Activated T-cell treated with anti-CD3 and anti-CD28 coated beads, Interleukin-2, amount 50 U/mL, for 1 hour (primary cell): ENCODE results near the gene CATSPERZ.
A peak's percentile ranks its signal among the peaks of the same experiment; 100 is the strongest.
"Not testable (repeated sequence)": the region's sequence is repeated elsewhere in the genome, so short reads cannot be mapped to it uniquely, and the experiment has no call there.

ENCODE experiments used
- DNase-seq: peaks from one replicate; pipeline ENCODE4 v3.0.0-alpha.2; 2020

CATSPERZ gene

DNA sequence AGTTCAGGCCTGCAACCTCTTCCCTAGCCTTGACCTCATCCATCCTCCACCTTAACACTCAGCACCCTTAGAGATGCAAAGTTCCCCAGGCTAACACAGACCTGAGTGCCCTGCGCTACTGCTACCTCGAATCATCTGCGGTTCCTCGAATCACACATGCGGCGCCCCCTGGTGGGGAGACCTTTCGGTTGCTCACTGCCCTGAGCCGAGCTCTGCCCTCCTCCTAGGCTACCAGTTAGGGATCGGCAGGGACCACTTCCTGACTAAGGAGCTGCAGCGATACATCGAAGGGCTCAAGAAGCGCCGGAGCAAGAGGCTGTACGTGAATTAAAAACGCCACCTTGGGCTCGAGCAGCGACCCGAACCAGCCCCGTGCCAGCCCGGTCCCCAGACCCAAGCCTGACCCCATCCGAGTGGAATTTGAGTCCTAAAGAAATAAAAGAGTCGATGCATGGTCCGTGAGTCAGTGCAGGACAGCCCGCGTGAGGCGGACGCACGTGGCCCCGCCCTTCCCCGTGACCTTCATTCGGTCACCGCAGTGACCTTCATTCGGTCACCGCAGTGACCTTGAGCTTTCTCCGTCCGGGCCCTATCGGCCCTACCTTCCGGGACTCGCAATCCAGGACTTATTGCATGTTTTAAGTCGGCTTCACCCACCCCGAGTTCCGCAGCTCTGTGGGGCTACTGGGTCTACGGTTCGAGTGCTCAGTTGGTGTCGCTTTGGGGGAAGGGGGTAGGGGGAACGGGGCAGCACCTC, 4.3 kb downstream of the CATSPERZ start:
- peak; percentile 93 for DNase-seq

DNA sequence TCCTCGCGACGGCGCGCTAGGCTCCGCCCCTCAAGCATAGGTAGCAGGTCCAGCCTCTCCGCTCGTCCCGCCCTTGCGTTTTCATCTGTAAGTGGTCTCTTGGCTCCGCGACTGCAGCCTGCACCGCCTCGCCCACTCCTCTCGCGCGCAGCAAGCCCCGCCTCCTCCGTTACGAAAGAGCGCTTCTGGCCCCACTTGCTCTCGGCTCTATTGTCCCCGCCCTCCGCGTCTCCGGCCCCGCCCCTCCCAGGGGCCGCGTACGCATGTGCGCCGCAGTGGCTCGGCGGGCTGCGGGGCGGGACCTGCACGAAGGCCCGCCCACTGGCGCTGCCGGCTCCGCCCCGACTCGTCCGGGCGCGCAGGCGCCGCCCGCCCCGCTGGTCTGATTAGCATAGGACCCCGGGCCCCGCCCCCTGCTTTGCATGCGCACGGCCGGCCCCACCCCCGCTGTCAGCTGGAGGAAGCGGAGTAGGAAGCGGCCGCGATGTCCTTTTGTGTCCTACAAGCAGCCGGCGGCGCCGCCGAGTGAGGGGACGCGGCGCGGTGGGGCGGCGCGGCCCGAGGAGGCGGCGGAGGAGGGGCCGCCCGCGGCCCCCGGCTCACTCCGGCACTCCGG, 5.0 kb downstream of the CATSPERZ start, which contains the start of gene ESRRA:
Gene ESRRA, plus strand, starts transcription at position 450 of the 616 bp plus-strand sequence. CDS start 1,656 bp downstream, outside the sequence.
- DNase-seq = peak; percentile 100

DNA sequence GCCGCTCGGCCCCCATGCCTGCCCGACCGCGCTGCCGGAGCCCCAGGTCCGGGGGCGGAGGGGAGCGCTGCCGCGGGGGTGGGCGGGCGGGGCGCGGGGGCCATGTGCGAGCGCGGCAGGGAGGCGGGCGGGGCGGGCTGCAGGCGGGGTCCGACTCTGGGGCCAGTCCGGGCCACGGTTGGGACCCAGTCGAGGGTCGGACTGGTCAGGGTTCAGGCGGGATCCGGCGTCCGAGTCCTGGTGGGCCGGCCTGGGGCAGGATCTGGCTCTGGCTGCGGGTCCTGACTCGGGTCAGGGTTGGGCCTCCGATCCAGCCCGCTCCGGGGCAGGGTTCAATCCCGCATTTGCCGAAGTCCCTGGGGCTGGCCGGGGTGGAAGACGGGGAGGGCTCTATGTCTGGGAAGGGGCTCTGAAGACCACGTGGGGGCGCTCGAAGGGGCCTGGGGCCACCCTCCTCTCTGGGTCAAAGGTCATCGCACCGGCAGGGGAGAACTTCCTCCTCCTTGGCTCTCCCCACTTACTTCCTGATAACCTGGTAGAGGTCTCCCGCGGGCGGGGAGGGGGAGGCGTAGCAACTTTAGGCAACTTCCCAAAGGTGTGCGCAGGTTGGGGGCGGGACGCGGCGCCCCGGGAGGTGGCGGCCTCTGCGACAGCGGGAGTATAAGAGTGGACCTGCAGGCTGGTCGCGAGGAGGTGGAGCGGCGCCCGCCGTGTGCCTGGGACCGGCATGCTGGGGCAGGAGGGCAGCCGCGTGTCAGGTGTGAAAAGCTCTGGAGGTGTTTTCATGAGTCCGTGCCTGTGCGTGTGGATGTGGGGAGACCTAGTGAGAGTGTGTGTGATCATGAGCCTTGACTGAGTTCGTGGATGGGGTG, 5.8 kb downstream of the CATSPERZ start:
- DNase-seq = peak; percentile 72

DNA sequence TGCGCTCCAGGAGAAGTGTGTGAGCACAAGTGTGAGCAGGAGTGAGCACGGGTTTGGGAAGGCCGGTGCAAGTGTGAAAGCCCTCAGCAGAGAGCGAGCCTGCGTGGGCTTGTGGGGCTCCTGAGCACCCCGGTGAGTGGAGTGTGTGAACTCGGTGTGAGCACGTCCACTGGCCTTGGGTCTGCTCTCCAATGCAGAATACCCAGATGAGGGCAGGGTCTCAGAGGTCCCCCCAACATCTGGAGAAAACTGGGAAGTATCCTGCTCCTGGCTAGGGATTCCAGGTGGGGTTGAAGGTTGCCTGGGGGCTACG, 6.4 kb downstream of the CATSPERZ start:
- no peak for DNase-seq

DNA sequence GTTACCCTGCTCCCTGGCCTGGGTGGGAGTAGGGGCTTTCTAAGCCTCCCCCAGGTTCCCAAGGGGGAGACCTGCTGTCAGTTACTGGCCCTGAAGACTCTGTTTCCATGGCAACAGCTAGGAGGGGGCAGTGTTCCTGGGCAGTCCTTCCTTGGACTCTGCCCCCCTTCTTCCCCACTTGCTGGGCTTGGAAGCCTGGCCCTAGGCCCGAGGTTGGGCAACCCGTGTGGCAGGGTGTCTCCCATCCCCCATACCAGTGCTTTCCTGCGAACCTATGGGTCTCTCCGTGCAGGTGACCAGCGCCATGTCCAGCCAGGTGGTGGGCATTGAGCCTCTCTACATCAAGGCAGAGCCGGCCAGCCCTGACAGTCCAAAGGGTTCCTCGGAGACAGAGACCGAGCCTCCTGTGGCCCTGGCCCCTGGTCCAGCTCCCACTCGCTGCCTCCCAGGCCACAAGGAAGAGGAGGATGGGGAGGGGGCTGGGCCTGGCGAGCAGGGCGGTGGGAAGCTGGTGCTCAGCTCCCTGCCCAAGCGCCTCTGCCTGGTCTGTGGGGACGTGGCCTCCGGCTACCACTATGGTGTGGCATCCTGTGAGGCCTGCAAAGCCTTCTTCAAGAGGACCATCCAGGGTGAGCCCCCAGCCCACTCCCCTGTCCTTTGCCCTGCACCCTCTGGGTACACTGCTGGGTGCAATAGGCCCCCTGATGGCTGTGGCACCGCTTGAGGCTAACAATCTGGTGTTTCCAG, 6.9 kb downstream of the CATSPERZ start:
- no peak for DNase-seq

DNA sequence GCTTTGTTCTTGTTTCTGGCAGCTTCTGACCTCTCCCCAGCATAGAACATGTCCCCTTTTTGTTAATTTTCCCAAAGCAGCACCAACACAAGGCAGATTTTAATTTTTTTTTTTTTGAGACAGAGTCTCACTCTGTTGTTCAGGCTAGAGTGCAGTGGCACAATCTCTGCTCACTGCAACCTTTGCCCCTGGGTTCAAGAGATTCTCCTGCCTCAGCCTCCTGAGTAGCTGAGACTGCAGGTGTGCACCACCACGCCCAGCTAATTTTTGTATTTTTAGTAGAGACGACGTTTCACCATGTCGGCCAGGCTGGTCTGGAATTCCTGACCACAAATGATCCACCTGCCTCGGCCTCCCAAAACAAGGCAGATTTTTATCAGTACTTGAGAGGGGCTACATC, 7.6 kb downstream of the CATSPERZ start:
- not testable (repeated sequence) for DNase-seq

DNA sequence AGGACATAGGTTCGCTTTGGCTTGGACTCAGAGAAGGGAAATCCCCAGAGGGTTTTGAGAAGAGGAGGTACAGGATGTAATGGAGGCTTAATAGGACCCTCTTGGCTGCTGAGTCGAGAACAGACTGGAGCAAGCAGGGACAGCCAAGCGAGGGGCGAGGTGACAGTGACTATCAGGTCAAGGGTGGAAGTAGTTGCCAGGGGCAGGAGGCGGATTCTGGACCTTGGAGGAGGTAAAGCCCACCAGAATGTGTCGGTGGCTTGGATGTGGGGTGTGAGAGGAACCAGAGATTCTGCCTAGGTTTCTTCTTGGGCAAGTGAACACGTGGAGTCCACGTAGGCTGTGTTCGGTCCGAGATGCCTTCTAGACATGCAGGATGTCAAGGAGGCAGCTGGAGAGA, 12.8 kb downstream of the CATSPERZ start:
- DNase-seq = no peak

DNA sequence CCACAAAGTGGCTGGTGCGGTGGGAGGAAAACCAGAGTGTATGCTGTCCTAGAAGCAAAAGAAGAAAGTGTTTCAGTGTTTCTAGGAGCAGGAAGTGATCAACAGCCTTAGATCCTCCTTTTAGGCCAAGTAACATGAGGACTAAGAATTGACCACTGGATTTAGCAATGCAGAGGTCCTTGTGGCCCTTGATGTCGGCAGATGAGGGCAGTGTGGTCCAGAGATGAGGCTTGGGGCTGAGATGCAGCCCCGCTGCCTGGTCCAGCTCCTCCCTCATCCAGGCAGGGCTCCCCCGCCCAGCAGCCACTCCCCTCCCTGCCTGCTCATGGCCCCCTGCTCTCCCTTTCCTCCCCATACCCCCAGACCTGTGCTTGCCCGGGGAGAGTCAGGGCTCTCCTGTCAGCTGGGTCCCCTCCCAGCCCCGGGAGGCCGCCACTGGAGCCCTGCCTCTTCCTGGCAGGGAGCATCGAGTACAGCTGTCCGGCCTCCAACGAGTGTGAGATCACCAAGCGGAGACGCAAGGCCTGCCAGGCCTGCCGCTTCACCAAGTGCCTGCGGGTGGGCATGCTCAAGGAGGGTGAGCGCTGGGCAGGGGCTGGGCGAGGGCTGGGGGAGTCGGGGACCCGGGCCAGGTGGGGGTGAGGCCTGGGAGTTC, 13.5 kb downstream of the CATSPERZ start:
- no peak for DNase-seq

DNA sequence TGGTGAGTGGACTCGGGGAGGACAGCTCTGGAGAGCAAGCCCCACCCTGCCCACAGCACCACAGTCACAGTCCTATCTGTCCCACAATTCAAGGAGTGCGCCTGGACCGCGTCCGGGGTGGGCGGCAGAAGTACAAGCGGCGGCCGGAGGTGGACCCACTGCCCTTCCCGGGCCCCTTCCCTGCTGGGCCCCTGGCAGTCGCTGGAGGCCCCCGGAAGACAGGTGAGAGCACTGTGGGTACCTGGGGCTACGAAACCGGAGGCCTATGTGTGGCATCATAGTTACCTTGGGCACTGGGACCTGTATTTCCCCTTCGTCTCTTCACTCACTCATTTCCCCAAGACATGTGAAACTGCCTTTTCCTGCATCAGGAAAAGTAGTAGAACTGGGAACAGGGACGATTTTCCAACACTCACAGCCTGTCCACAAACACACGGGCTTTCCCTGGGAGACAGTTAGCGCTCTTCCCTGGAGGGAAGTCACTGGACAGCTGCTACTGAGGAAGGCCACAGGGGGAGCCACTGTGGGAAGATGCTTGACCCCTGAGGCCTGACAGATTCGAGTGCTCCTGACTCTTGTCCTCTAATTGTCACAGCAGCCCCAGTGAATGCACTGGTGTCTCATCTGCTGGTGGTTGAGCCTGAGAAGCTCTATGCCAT, 14.1 kb downstream of the CATSPERZ start:
- DNase-seq = no peak

DNA sequence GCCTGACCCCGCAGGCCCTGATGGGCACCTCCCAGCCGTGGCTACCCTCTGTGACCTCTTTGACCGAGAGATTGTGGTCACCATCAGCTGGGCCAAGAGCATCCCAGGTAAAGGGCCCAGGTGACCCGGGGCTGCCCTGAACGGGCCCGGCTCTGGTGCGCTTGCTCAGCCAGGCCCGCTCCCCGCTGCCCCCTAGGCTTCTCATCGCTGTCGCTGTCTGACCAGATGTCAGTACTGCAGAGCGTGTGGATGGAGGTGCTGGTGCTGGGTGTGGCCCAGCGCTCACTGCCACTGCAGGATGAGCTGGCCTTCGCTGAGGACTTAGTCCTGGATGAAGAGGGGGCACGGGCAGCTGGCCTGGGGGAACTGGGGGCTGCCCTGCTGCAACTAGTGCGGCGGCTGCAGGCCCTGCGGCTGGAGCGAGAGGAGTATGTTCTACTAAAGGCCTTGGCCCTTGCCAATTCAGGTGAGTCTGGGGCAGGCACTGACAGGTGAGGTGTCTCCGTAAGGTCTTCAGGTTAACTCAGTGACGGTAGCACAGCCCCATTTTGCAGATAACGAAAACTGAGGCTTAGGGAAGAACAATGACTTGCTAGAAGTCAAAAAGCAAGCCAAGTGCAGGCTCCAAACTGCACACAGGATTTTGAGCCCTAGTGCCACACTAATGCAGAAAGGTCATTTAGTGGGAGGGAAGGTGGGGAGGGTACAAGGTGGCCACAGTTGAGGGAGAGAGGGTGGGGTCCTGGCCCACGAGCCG, 14.8 kb downstream of the CATSPERZ start:
- DNase-seq = no peak

DNA sequence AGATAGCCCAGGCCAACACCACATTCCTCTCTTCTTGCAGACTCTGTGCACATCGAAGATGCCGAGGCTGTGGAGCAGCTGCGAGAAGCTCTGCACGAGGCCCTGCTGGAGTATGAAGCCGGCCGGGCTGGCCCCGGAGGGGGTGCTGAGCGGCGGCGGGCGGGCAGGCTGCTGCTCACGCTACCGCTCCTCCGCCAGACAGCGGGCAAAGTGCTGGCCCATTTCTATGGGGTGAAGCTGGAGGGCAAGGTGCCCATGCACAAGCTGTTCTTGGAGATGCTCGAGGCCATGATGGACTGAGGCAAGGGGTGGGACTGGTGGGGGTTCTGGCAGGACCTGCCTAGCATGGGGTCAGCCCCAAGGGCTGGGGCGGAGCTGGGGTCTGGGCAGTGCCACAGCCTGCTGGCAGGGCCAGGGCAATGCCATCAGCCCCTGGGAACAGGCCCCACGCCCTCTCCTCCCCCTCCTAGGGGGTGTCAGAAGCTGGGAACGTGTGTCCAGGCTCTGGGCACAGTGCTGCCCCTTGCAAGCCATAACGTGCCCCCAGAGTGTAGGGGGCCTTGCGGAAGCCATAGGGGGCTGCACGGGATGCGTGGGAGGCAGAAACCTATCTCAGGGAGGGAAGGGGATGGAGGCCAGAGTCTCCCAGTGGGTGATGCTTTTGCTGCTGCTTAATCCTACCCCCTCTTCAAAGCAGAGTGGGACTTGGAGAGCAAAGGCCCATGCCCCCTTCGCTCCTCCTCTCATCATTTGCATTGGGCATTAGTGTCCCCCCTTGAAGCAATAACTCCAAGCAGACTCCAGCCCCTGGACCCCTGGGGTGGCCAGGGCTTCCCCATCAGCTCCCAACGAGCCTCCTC, 15.7 kb downstream of the CATSPERZ start:
- not testable (repeated sequence) for DNase-seq

DNA sequence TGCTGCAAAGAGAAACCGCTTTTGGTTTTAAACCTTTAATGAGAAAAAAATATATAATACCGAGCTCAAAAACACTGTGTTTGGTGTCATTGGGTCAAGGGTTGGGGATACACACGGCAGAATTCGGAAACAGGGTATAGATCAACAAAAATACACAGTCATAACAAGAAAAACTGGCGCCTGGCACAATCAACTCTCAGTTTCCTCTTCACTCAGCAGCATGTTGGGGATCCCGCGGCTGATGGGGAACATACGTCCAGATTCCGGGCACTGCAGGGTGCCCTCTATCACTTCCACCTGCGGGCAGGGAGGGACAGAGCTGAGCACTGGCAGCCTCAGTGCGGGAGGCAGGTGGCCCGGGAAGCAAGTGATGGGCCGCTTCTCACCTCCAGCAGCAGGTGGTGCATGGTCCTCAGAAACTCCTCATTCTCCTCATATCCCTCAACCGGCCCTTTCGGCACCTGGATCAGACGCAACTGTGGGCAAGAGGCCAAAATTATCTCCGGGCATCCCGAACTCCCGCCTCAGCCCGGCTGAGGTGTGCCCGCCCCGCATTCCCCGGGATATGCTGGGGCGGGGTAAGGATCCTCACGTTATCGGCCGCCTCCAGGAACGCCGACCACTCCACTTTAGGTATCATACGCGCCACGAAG, 16.6 kb downstream of the CATSPERZ start:
- DNase-seq = no peak

DNA sequence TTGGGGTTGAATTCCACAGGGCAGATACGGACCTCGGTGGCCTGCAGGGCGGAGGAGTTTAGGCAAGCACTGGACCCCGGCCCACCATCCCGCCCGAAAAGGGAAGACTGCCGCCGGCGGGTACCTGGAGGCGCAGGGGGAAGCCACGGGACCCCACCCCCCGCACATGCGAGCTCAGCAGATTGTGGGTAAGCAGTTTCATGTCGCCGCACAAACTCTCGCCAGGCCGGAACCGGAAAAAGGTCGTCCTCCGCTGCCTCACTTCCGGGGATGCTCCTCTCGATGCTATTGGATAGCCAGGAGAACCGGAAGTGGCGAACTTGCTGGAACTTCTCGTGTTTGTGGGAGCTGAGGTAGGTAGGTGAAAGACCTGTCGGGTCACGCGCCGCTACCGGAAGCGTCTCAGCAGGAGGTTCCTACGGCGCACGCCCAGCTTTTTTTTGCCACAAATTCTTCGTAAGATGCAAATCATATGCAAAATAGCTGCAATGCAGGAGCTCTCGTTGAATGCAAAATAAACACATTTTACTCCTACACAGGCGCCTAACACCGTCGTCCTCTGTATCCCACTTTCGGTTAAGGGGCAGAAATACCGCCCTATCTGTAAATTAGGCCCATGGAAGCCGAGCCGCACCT, 17.3 kb downstream of the CATSPERZ start, which contains the start of gene TRMT112:
Gene TRMT112, minus strand, starts transcription at position 235 of the 636 bp plus-strand sequence. Its CDS starts 33 bp downstream, at position 202.
- peak; percentile 87 for DNase-seq

DNA sequence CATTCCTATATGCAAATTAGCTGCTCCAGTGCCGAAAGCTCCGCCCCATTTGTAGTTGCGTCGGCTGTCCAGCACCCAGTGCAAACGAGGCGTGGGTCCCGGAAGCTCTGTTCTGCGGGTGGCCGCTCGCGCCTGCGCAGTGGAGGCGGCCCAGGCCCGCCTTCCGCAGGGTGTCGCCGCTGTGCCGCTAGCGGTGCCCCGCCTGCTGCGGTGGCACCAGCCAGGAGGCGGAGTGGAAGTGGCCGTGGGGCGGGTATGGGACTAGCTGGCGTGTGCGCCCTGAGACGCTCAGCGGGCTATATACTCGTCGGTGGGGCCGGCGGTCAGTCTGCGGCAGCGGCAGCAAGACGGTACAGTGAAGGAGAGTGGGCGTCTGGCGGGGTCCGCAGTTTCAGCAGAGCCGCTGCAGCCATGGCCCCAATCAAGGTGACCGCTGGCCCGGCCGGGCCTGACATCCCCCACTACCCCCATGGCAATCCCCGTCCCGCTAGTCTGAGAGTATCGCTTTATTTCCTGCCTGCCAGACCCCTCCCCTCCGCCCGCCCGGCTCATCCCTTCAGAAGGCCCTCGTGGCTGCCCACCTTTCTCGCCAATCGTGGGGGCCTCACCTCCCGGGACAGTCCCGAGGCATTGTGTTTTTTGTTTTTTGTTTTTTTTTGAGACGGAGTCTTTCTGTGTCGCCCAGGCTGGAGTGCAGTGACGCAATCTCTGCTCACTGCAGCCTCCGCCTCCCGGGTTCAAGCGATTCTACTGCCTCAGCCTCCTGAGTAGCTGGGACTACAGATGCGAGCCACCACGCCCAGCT, 18.0 kb downstream of the CATSPERZ start, which contains the start of gene PRDX5:
Gene PRDX5, plus strand, starts transcription at position 161 of the 805 bp plus-strand sequence. Its CDS starts 95 bp downstream, at position 256.
- peak; percentile 94 for DNase-seq

DNA sequence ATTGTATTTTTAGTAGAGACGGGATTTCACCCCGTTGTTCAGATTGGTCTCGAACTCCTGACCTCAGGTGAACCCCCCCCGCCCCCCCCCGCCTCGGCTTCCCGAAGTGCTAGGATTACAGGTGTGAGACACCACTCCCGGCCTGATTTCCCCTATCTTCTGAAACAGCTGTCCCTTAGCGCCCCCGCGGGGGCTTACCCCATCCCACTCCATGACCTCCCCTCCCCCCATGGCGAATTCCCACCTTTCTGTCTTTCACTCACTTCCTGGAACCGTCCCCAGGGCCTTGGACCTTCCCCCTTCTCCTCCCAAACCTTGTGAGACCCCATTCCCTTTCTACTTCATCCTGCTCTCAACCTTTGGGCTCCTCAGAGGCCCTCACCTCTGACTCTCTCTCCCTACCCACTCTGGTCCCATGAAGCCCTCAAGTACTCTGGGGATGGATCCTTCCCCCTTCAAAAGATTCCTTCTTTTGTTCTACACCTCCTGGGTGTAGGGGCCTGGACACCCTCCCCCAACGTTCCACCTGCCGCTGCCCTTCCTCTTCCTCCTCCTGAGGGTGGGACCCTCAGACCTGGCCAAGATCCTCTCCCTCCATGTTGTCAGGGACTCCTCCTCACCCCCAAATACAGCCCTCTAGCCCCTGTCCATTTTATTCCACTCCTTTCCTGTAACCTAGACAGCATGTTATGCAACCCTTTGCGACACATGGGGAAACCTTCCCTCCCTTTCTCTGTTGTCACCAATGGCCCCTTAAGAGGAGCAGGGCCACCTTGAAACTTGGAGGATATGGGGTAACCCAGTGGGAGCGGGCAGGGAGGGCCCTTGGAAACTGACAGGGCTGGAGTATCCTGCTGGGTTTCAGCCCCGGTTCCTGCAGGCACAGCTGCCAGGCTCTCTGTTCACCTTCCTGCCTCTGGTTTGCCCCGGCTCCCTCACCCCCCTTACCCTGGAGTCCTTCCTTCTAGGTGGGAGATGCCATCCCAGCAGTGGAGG, 18.9 kb downstream of the CATSPERZ start:
- no peak for DNase-seq

DNA sequence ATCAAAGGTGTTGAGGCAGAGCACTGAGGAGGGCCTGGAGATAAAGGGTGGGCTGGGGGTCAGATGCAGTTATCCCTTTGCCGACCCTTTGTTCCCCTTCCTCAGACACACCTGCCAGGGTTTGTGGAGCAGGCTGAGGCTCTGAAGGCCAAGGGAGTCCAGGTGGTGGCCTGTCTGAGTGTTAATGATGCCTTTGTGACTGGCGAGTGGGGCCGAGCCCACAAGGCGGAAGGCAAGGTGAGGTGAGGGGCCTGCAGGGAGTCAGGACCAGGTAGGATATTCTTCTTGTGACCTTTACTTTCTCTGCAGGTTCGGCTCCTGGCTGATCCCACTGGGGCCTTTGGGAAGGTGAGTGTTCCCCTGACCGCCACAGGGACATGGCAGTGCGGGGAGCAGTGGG, 20.4 kb downstream of the CATSPERZ start:
- no peak for DNase-seq
